Mesenchymal stem cell (in vitro differentiated cells and primary cell): Measurements from ENCODE around the gene GNA15.

Experiments used
- DNase-seq: peaks from one replicate; pipeline ENCODE4 v3.0.0-alpha.2; 2013
- H2AFZ ChIP-seq: one replicate; pipeline ENCODE4 v1.6.1; 2013; ENCODE audit warnings: low read depth, mild to moderate bottlenecking, control low read depth, inconsistent platforms, low read length, moderate library complexity
- H2AK5ac ChIP-seq: 2 replicates; pipeline ENCODE4 v1.6.1; 2013; ENCODE audit warnings: low read length, moderate library complexity, mild to moderate bottlenecking, inconsistent platforms; ENCODE audit not compliant: severe bottlenecking
- H2BK120ac ChIP-seq: one replicate; pipeline ENCODE4 v1.6.1; 2013; ENCODE audit warnings: low read depth, mild to moderate bottlenecking, inconsistent platforms, low read length, moderate library complexity
- H2BK12ac ChIP-seq, 2 experiments: one replicate each; pipeline ENCODE4 v1.6.1; 2013; ENCODE audit warnings: inconsistent platforms in 2 of 2, low read length in 2 of 2, mild to moderate bottlenecking in 2 of 2, moderate library complexity in 2 of 2, control low read depth in 1 of 2
- H2BK15ac ChIP-seq: one replicate; pipeline ENCODE4 v1.6.1; 2013; ENCODE audit warnings: mild to moderate bottlenecking, low read depth, inconsistent platforms; ENCODE audit not compliant: poor library complexity, severe bottlenecking
- H2BK5ac ChIP-seq: 2 replicates; pipeline ENCODE4 v1.6.1; 2013; ENCODE audit warnings: low read depth, mild to moderate bottlenecking, low read length, control low read depth, inconsistent platforms; ENCODE audit not compliant: poor library complexity, severe bottlenecking
- H3K14ac ChIP-seq, 2 experiments: one replicate each; pipeline ENCODE4 v1.6.1; 2013; ENCODE audit warnings: inconsistent platforms in 2 of 2, low read length in 2 of 2, control low read depth in 1 of 2, mild to moderate bottlenecking in 1 of 2, moderate library complexity in 1 of 2
- H3K18ac ChIP-seq, 2 experiments: one replicate each; pipeline ENCODE4 v1.6.1; 2013; ENCODE audit warnings: inconsistent platforms in 2 of 2, low read length in 2 of 2, control low read depth in 1 of 2, low read depth in 1 of 2, mild to moderate bottlenecking in 1 of 2
- H3K23ac ChIP-seq, 2 experiments: one replicate each; pipeline ENCODE4 v1.6.1; 2013; ENCODE audit warnings: inconsistent platforms in 2 of 2, low read length in 2 of 2, mild to moderate bottlenecking in 2 of 2, moderate library complexity in 2 of 2, control low read depth in 1 of 2
- H3K27ac ChIP-seq: 2 replicates; pipeline ENCODE4 v1.5.1; 2013; ENCODE audit warnings: mild to moderate bottlenecking, moderate library complexity, low read length, control low read depth, inconsistent platforms; ENCODE audit not compliant: poor library complexity, severe bottlenecking
- H3K27me3 ChIP-seq, 2 experiments: 2 replicates each; pipeline versions ENCODE4 v1.6.1 to v1.7.0; 2013; ENCODE audit warnings: low read length in 2 of 2, mild to moderate bottlenecking in 2 of 2, moderate library complexity in 2 of 2, control low read depth in 1 of 2, inconsistent platforms in 1 of 2; ENCODE audit not compliant: control insufficient read depth in 1 of 2, insufficient read depth in 1 of 2
- H3K36me3 ChIP-seq, 2 experiments: 2 replicates each; pipeline versions ENCODE4 v1.6.1 to v1.7.0; 2013; ENCODE audit warnings: low read length in 2 of 2, control low read depth in 1 of 2, inconsistent platforms in 1 of 2, low read depth in 1 of 2, mild to moderate bottlenecking in 1 of 2; ENCODE audit not compliant: insufficient read depth in 2 of 2, control insufficient read depth in 1 of 2
- H3K4ac ChIP-seq, 2 experiments: one replicate each; pipeline ENCODE4 v1.6.1; 2013; ENCODE audit warnings: inconsistent platforms in 2 of 2, low read length in 2 of 2, mild to moderate bottlenecking in 2 of 2, moderate library complexity in 2 of 2, control low read depth in 1 of 2, low read depth in 1 of 2
- H3K4me1 ChIP-seq: 2 replicates; pipeline ENCODE4 v1.6.1; 2013; ENCODE audit warnings: low read depth, low read length, control low read depth; ENCODE audit not compliant: control insufficient read depth, insufficient read depth
- H3K4me2 ChIP-seq: 2 replicates; pipeline ENCODE4 v1.6.1; 2013; ENCODE audit warnings: low read length, mild to moderate bottlenecking, inconsistent platforms; ENCODE audit not compliant: poor library complexity, severe bottlenecking
- H3K4me3 ChIP-seq, 2 experiments: 2 replicates each; pipeline versions ENCODE4 v1.5.1 to v1.7.0; 2013; ENCODE audit warnings: low read length in 2 of 2, mild to moderate bottlenecking in 2 of 2, control low read depth in 1 of 2, low read depth in 1 of 2; ENCODE audit not compliant: insufficient read depth in 1 of 2
- H3K79me1 ChIP-seq: replicated peaks from 2 replicates; pipeline ENCODE4 v1.6.1; 2013; ENCODE audit warnings: mild to moderate bottlenecking, control low read depth, low read length, inconsistent platforms; ENCODE audit not compliant: poor library complexity, severe bottlenecking
- H3K9ac ChIP-seq: 2 replicates; pipeline ENCODE4 v1.7.0; 2013; ENCODE audit warnings: mild to moderate bottlenecking, low read length, moderate library complexity
- H3K9me3 ChIP-seq: 2 replicates; pipeline ENCODE4 v1.7.0; 2013; ENCODE audit warnings: mild to moderate bottlenecking, low read length; ENCODE audit not compliant: control insufficient read depth
- H4K8ac ChIP-seq: one replicate; pipeline ENCODE4 v1.6.1; 2013; ENCODE audit warnings: inconsistent platforms, mild to moderate bottlenecking, low read length, moderate library complexity
- H4K91ac ChIP-seq: one replicate; pipeline ENCODE4 v1.6.1; 2013; ENCODE audit warnings: mild to moderate bottlenecking, low read length, inconsistent platforms
- WGBS: methylation state at CpG from one replicate; pipeline ENCODE4 v1.1.7; 2013; ENCODE audit warnings: mixed read lengths; 5-methylcytosine and 5-hydroxymethylcytosine counted together

GNA15 gene

GRCh38 chr19:3099347-3100145 is 36.3 kb upstream of the GNA15 start:
- no peak for DNase-seq
- peak overlapping the region in 1 of 2 experiments; percentile 95 for H3K4me3 ChIP-seq
- no peak overlapping the region for H3K27ac ChIP-seq
- peak overlapping the region; percentile 81 for H4K8ac ChIP-seq
- H3K23ac ChIP-seq, result peak overlapping the region in 1 of 2 experiments; percentile 36
- H3K36me3 ChIP-seq, result peaks cover 0 to 23% of the 10 kb centered on the region in 2 experiments
- peaks cover 10% of the 10 kb centered on the region for H3K79me1 ChIP-seq
- no peak overlapping the region for H2BK120ac ChIP-seq
- H2BK15ac ChIP-seq, result peak overlapping the region; percentile 35
- no peaks in the 10 kb centered on the region for H3K9me3 ChIP-seq
- H3K14ac ChIP-seq, result peak overlapping the region in 1 of 2 experiments; percentile 37
- H2BK5ac ChIP-seq, result no peak overlapping the region
- peak overlapping the region; percentile 41 for H4K91ac ChIP-seq
- H2AK5ac ChIP-seq, result peak overlapping the region; percentile 28
- H2BK12ac ChIP-seq, result peak overlapping the region; percentile 3 to 46
- H3K4ac ChIP-seq, result peak overlapping the region in 1 of 2 experiments; percentile 46
- H2AFZ ChIP-seq, result no peak overlapping the region
- H3K18ac ChIP-seq, result peak overlapping the region in 1 of 2 experiments; percentile 52
- WGBS, result 95% methylated on average over 29 of the region's 29 CpGs
- H3K9ac ChIP-seq, result peak overlapping the region; percentile 95
- no peaks in the 10 kb centered on the region for H3K27me3 ChIP-seq
- H3K4me1 ChIP-seq, result peaks cover 64% of the 10 kb centered on the region
- no peak overlapping the region for H3K4me2 ChIP-seq

- Histone ChIP-seq H3K36me3 (peaks cover 0 to 29% of the 10 kb centered on the region in 2 experiments), H3K9ac (no peak overlapping the region), H2AFZ (no peak overlapping the region), H2BK15ac (no peak overlapping the region), H2BK5ac (no peak overlapping the region), H3K9me3 (no peaks in the 10 kb centered on the region), H3K27me3 (no peaks in the 10 kb centered on the region), H3K27ac (no peak overlapping the region), H3K4ac (no peak overlapping the region), H3K4me3 (no peak overlapping the region), H3K4me1 (peaks cover 68% of the 10 kb centered on the region), H3K79me1 (peaks cover 10% of the 10 kb centered on the region), H3K4me2 (no peak overlapping the region), H2BK12ac (no peak overlapping the region), H3K23ac (no peak overlapping the region), H2AK5ac (no peak overlapping the region), H2BK120ac (no peak overlapping the region), H3K18ac (no peak overlapping the region), H3K14ac (no peak overlapping the region), H4K8ac (peak overlapping the region; percentile 76), H4K91ac (no peak overlapping the region)
- DNase-seq, result no peak
- WGBS, result 91% methylated on average over 14 of the region's 14 CpGs
Measured at GRCh38 chr19:3100331-3100730, 35.5 kb upstream of the GNA15 start.

GRCh38 chr19:3100747-3101730 is 34.8 kb upstream of the GNA15 start:
- Histone ChIP-seq H3K79me1 (peaks cover 10% of the 10 kb centered on the region), H3K4me2 (no peak overlapping the region), H3K4me1 (peaks cover 66% of the 10 kb centered on the region), H3K27ac (no peak overlapping the region), H2BK120ac (no peak overlapping the region), H4K8ac (no peak overlapping the region), H3K4me3 (no peak overlapping the region), H3K9me3 (no peaks in the 10 kb centered on the region), H3K27me3 (no peaks in the 10 kb centered on the region), H3K9ac (no peak overlapping the region), H3K4ac (no peak overlapping the region), H3K23ac (no peak overlapping the region), H2AFZ (no peak overlapping the region), H2BK5ac (no peak overlapping the region), H3K14ac (no peak overlapping the region), H3K36me3 (peaks cover 0 to 32% of the 10 kb centered on the region in 2 experiments), H3K18ac (no peak overlapping the region), H2BK15ac (no peak overlapping the region), H2BK12ac (no peak overlapping the region), H4K91ac (peak overlapping the region; percentile 25), H2AK5ac (no peak overlapping the region)
- DNase-seq, result no peak
- 87% methylated on average over 33 of the region's 34 CpGs for WGBS
